ENCODE measurements around the gene SMG6.

The SMG6 gene

GRCh38 chr17:2077040-2077439 is 226.5 kb downstream of the SMG6 start:
- no peak for DNase-seq (ENCODE audit: low spot score)
- H3K27ac ChIP-seq, result peak overlapping the region; percentile 76
- POLR2A ChIA-PET (ENCODE audit: low non-redundant PET), result no interaction called here
- TF ChIP-seq, protein P1, sequence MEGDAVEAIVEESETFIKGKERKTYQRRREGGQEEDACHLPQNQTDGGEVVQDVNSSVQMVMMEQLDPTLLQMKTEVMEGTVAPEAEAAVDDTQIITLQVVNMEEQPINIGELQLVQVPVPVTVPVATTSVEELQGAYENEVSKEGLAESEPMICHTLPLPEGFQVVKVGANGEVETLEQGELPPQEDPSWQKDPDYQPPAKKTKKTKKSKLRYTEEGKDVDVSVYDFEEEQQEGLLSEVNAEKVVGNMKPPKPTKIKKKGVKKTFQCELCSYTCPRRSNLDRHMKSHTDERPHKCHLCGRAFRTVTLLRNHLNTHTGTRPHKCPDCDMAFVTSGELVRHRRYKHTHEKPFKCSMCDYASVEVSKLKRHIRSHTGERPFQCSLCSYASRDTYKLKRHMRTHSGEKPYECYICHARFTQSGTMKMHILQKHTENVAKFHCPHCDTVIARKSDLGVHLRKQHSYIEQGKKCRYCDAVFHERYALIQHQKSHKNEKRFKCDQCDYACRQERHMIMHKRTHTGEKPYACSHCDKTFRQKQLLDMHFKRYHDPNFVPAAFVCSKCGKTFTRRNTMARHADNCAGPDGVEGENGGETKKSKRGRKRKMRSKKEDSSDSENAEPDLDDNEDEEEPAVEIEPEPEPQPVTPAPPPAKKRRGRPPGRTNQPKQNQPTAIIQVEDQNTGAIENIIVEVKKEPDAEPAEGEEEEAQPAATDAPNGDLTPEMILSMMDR (conservative IDR thresholded peaks at IDR 0.05; ENCODE audit: low read depth), result no peak
- CTCF ChIA-PET, result interaction anchor here (0.6 kb wide), 1 partner anchor 22 kb away, joined by 3 read pairs; the partner anchor contains the start of gene HIC1

- ChIA-PET POLR2A (ENCODE audit: low non-redundant PET) (no interaction called here), CTCF (interaction anchor here (0.6 to 1.3 kb wide), 3 partner anchors 22 to 195 kb away, joined by 3 read pairs; partner anchors contain the start of gene HIC1)
- DNase-seq (ENCODE audit: low spot score), result no peak
- peak overlapping the region; percentile 76 for H3K27ac ChIP-seq
- TF ChIP-seq, protein P1 (conservative IDR thresholded peaks at IDR 0.05; ENCODE audit: low read depth), result no peak
Observed at GRCh38 chr17:2076087-2076984, 227.2 kb downstream of the SMG6 start.

GRCh38 chr17:2075336-2076086 is 228.1 kb downstream of the SMG6 start:
- no peak for DNase-seq (ENCODE audit: low spot score)
- POLR2A ChIA-PET (ENCODE audit: low non-redundant PET), result no interaction called here
- TF ChIP-seq, protein P1 (conservative IDR thresholded peaks at IDR 0.05; ENCODE audit: low read depth), result no peak
- peak overlapping the region; percentile 76 for H3K27ac ChIP-seq
- CTCF ChIA-PET, result interaction anchor here (0.7 to 1.3 kb wide), 2 partner anchors 169 to 196 kb away, joined by 3 read pairs; no protein-coding TSS in a partner anchor

- ChIA-PET CTCF (no interaction called here), POLR2A (ENCODE audit: low non-redundant PET) (no interaction called here)
- TF ChIP-seq, protein P1 (conservative IDR thresholded peaks at IDR 0.05; ENCODE audit: low read depth), result no peak
- peak overlapping the region; percentile 76 for H3K27ac ChIP-seq
- no peak for DNase-seq (ENCODE audit: low spot score)
Observed at GRCh38 chr17:2074919-2075318, 228.7 kb downstream of the SMG6 start.

- TF ChIP-seq, protein P1 (conservative IDR thresholded peaks at IDR 0.05; ENCODE audit: low read depth), result no peak
- H3K27ac ChIP-seq, result peak overlapping the region; percentile 27; the same call in 1 of the 2 replicates
- no peak for DNase-seq (ENCODE audit: low spot score)
- POLR2A ChIA-PET (ENCODE audit: low non-redundant PET), result no interaction called here
- CTCF ChIA-PET, result interaction anchor here (0.6 to 0.9 kb wide), 2 partner anchors 19 to 181 kb away, joined by 3 to 4 read pairs; no protein-coding TSS in a partner anchor
Observed at GRCh38 chr17:2071455-2072281, 231.9 kb downstream of the SMG6 start.
